Measurements from ENCODE around the gene PCSK4. TPM values are rescaled to one million over a fixed set of nuclear protein-coding genes. Genes with fewer than 3 reads are reported as not detected.

The PCSK4 gene
- total and polyA plus RNA-seq, 2 of the 13 experiments (the other 11 are each of a cell fraction or from before 2014, with no cell fraction given), result 2.0 to 2.7 TPM

- TF ChIP-seq ZNF282 (IDR thresholded peaks at IDR 0.05; ENCODE audit: partially characterized antibody), result no peak
- TF ChIP-seq ZNF329 (CRISPR knock-in tag; IDR thresholded peaks at IDR 0.05; ENCODE audit: low read depth), result no peak
- no peak for TF ChIP-seq ZFX (CRISPR knock-in tag; IDR thresholded peaks at IDR 0.05; ENCODE audit: low read depth)
- TF ChIP-seq ZNF784 (CRISPR knock-in tag; IDR thresholded peaks at IDR 0.05; ENCODE audit: borderline replicate concordance), result no peak
- no peak for TF ChIP-seq SCMH1 (CRISPR knock-in tag; IDR thresholded peaks at IDR 0.05; ENCODE audit: borderline replicate concordance)
Measured at GRCh38 chr19:1524972-1525325, 34.8 kb upstream of the PCSK4 start (continued).

GRCh38 chr19:1524287-1524971 is 34.3 kb upstream of the PCSK4 start:
- 68% methylated on average over 44 of the region's 49 CpGs for WGBS (ENCODE audit: low lambda C conversion rate)
- no peaks in the 10 kb centered on the region for H4K20me1 ChIP-seq (ENCODE audit: insufficient read depth, low read length)
- FAIRE-seq (peak; percentile 21), ATAC-seq (no peak), DNase-seq (ENCODE audit: low spot score) (no peak)
- ChIA-PET CTCF (ENCODE audit: low intra/inter-chr PET ratio, low total read pairs) (no interaction called here), POLR2A (no interaction called here)
- H3K9me3 ChIP-seq (ENCODE audit: low read length), result no peaks in the 10 kb centered on the region
- H3K27ac ChIP-seq (ENCODE audit: extremely low read length, insufficient read depth, low read length), result no peak overlapping the region
- H3K79me2 ChIP-seq (ENCODE audit: insufficient read depth, low read length), result no peaks in the 10 kb centered on the region
- in situ Hi-C loops (cut with HindIII; ENCODE audit: extremely low pct_ligation_motif_present, low pct_unique_long_range_greater_than_20kb), result no loop called here
- H3K4me2 ChIP-seq (ENCODE audit: low read depth, low read length), result no peak overlapping the region
- no peaks in the 10 kb centered on the region for H3K36me3 ChIP-seq (replicated peaks in 1 of 2; ENCODE audit: control insufficient read depth in 1 of 2, insufficient read depth in 2 of 2, low read length in 2 of 2)
- no peak overlapping the region for H2AFZ ChIP-seq (ENCODE audit: low read length)
- BruUV-seq (replicated peaks), result no TSS peak
- intact Hi-C loops (cut with micrococcal nuclease; ENCODE audit: unreplicated experiment), result no loop called here
- no peak overlapping the region for H3K4me3 ChIP-seq (replicated peaks in 1 of 3; ENCODE audit: insufficient read depth in 1 of 3, low read depth in 2 of 3, low read length in 3 of 3)
- H3K4me1 ChIP-seq (ENCODE audit: insufficient read depth, low read length), result peaks cover 20% of the 10 kb centered on the region
- H3K9ac ChIP-seq (ENCODE audit: insufficient read depth, low read depth, low read length), result no peak overlapping the region
- H3K27me3 ChIP-seq (ENCODE audit: control insufficient read depth in 1 of 2, insufficient read depth in 2 of 2, low read length in 2 of 2), result peaks cover 30 to 60% of the 10 kb centered on the region in 2 experiments
- TF ChIP-seq STAT6 (CRISPR knock-in tag; IDR thresholded peaks at IDR 0.05; ENCODE audit: borderline replicate concordance), result no peak
- no peak for TF ChIP-seq ZNF12 (CRISPR knock-in tag; IDR thresholded peaks at IDR 0.05)
- TF ChIP-seq KDM2A (CRISPR knock-in tag; IDR thresholded peaks at IDR 0.05; ENCODE audit: borderline replicate concordance, low read depth), result 0 out of 2 replicates have a peak, but pooled peaks have one; percentile 1
- no peak for TF ChIP-seq HMG20A (CRISPR knock-in tag; IDR thresholded peaks at IDR 0.05; ENCODE audit: borderline replicate concordance)
- TF ChIP-seq MNT (IDR thresholded peaks at IDR 0.05), result peak; percentile 79
- peak in 1 of 2 experiments; percentile 24; a peak in 1 of 4 replicates for TF ChIP-seq POLR2A (IDR thresholded peaks at IDR 0.05; ENCODE audit: insufficient read depth in 1 of 2, low read depth in 2 of 2, low read length in 2 of 2)
- peak; percentile 37; the same call in 1 of the 2 replicates for TF ChIP-seq CREB1 (IDR thresholded peaks at IDR 0.05)
- no peak for TF ChIP-seq CREB1 (CRISPR knock-in tag; IDR thresholded peaks at IDR 0.05)
- TF ChIP-seq AGO2 (optimal IDR thresholded peaks at IDR 0.05; ENCODE audit: low read depth, low read length), result peak; percentile 31
- no peak for TF ChIP-seq FOXK2 (IDR thresholded peaks at IDR 0.05)
- 0 out of 2 replicates have a peak, but pooled peaks have one; percentile 7 for TF ChIP-seq LCORL (IDR thresholded peaks at IDR 0.05)
- no peak for TF ChIP-seq LCORL (CRISPR knock-in tag; IDR thresholded peaks at IDR 0.05)
- TF ChIP-seq KLF11 (CRISPR knock-in tag; IDR thresholded peaks at IDR 0.05), result no peak
- TF ChIP-seq SIX1 (CRISPR knock-in tag; IDR thresholded peaks at IDR 0.05; ENCODE audit: borderline replicate concordance), result no peak
- TF ChIP-seq ZNF317 (CRISPR knock-in tag; IDR thresholded peaks at IDR 0.05), result no peak
- peak; percentile 38; the same call in 1 of the 2 replicates for TF ChIP-seq ATM (IDR thresholded peaks at IDR 0.05; ENCODE audit: borderline replicate concordance)

Measured in HepG2 (cell line).